ENCODE measurements around the gene ESYT3. TPM values are rescaled to one million over a fixed set of nuclear protein-coding genes. Genes with fewer than 3 reads are reported as not detected.

The ESYT3 gene
- total RNA-seq, 1 donor from 2014 or later, result not detected

- H3K27me3 Mint-ChIP-seq, result peaks cover 35% of the 10 kb centered on the region
- ATAC-seq (ENCODE audit: low read depth) (no peak), DNase-seq (no peak)
- no peaks in the 10 kb centered on the region for H3K9me3 Mint-ChIP-seq
- H3K36me3 Mint-ChIP-seq (ENCODE audit: low read depth), result no peaks in the 10 kb centered on the region
- no peak for TF ChIP-seq CTCF (IDR thresholded peaks at IDR 0.05)
- intact Hi-C loops (cut with micrococcal nuclease), result loop anchor here (10.0 kb wide), 1 partner anchor 56 kb away; no protein-coding TSS in a partner anchor
- no peaks in the 10 kb centered on the region for H3K4me1 Mint-ChIP-seq
- no peak overlapping the region for H3K27ac Mint-ChIP-seq
- ChIA-PET CTCF (no interaction called here), POLR2A (no interaction called here)
- H3K4me3 Mint-ChIP-seq, result no peak overlapping the region
Measured at GRCh38 chr3:138390582-138390932, 43.9 kb upstream of the ESYT3 start.

- Mint-ChIP-seq H3K4me3 (no peak overlapping the region), H3K27me3 (peaks cover 45% of the 10 kb centered on the region), H3K36me3 (ENCODE audit: low read depth) (no peaks in the 10 kb centered on the region), H3K9me3 (no peaks in the 10 kb centered on the region), H3K27ac (no peak overlapping the region), H3K4me1 (no peaks in the 10 kb centered on the region)
- ATAC-seq (ENCODE audit: low read depth) (no peak), DNase-seq (no peak)
- POLR2A ChIA-PET, result no interaction called here
- no peak for TF ChIP-seq CTCF (IDR thresholded peaks at IDR 0.05)
- intact Hi-C loops (cut with micrococcal nuclease), result loop anchor here (10.0 kb wide), 1 partner anchor 59 kb away; no protein-coding TSS in a partner anchor
- CTCF ChIA-PET, result no interaction called here
Measured at GRCh38 chr3:138394156-138394555, 40.3 kb upstream of the ESYT3 start.

- intact Hi-C loops (cut with micrococcal nuclease), result loop anchor here (10.0 kb wide), 1 partner anchor 60 kb away; no protein-coding TSS in a partner anchor
- POLR2A ChIA-PET, result no interaction called here
- Mint-ChIP-seq H3K27ac (no peak overlapping the region), H3K4me1 (no peaks in the 10 kb centered on the region), H3K36me3 (ENCODE audit: low read depth) (no peaks in the 10 kb centered on the region), H3K27me3 (peaks cover 40% of the 10 kb centered on the region), H3K4me3 (no peak overlapping the region), H3K9me3 (no peaks in the 10 kb centered on the region)
- TF ChIP-seq CTCF (IDR thresholded peaks at IDR 0.05), result no peak
- ATAC-seq (ENCODE audit: low read depth), result no peak
- CTCF ChIA-PET, result no interaction called here
- DNase-seq, result no peak
Measured at GRCh38 chr3:138394686-138395085, 39.7 kb upstream of the ESYT3 start.

GRCh38 chr3:138395865-138396751, 38.3 kb upstream of the ESYT3 start:
- Mint-ChIP-seq H3K4me3 (no peak overlapping the region), H3K36me3 (ENCODE audit: low read depth) (no peaks in the 10 kb centered on the region), H3K9me3 (no peaks in the 10 kb centered on the region), H3K27me3 (peaks cover 33% of the 10 kb centered on the region), H3K27ac (no peak overlapping the region), H3K4me1 (no peaks in the 10 kb centered on the region)
- ATAC-seq (ENCODE audit: low read depth) (no peak), DNase-seq (no peak)
- ChIA-PET POLR2A (no interaction called here), CTCF (no interaction called here)
- intact Hi-C loops (cut with micrococcal nuclease), result loop anchor here (10.0 kb wide), 1 partner anchor 61 kb away; no protein-coding TSS in a partner anchor
- no peak for TF ChIP-seq CTCF (IDR thresholded peaks at IDR 0.05)

GRCh38 chr3:138396752-138397410, 37.5 kb upstream of the ESYT3 start:
- H3K4me3 Mint-ChIP-seq, result no peak overlapping the region
- no peak for TF ChIP-seq CTCF (IDR thresholded peaks at IDR 0.05)

More at GRCh38 chr3:138396752-138397410, 37.5 kb upstream of the ESYT3 start:
- DNase-seq (no peak), ATAC-seq (ENCODE audit: low read depth) (no peak)
- no peaks in the 10 kb centered on the region for H3K9me3 Mint-ChIP-seq
- no peaks in the 10 kb centered on the region for H3K4me1 Mint-ChIP-seq
- no peaks in the 10 kb centered on the region for H3K36me3 Mint-ChIP-seq (ENCODE audit: low read depth)
- POLR2A ChIA-PET, result no interaction called here
- peaks cover 36% of the 10 kb centered on the region for H3K27me3 Mint-ChIP-seq
- intact Hi-C loops (cut with micrococcal nuclease), result loop anchor here (10.0 kb wide), 1 partner anchor 62 kb away; no protein-coding TSS in a partner anchor
- CTCF ChIA-PET, result interaction anchor here (0.7 to 1.0 kb wide), 2 partner anchors 216 to 959 kb away, joined by 3 read pairs; no protein-coding TSS in a partner anchor
- no peak overlapping the region for H3K27ac Mint-ChIP-seq
